Breast epithelium (tissue), 3 donors: ENCODE data around the gene CT47C1.

Source experiments
- POLR2A ChIP-seq: fragments of 450-650 bp; IDR thresholded peaks from one replicate; pipeline ENCODE4 v1.6.1; 2016; ENCODE audit warnings: antibody characterized with exemption, mild to moderate bottlenecking, moderate library complexity
- TF ChIP-seq, protein P1 (sequence below), 3 donors: fragments of 450-650 bp; IDR thresholded peaks; one replicate each; pipeline ENCODE4 v1.5.1; 2016 to 2017; ENCODE audit warnings: antibody characterized with exemption in 3 of 3, mild to moderate bottlenecking in 3 of 3, moderate library complexity in 3 of 3

DNA sequence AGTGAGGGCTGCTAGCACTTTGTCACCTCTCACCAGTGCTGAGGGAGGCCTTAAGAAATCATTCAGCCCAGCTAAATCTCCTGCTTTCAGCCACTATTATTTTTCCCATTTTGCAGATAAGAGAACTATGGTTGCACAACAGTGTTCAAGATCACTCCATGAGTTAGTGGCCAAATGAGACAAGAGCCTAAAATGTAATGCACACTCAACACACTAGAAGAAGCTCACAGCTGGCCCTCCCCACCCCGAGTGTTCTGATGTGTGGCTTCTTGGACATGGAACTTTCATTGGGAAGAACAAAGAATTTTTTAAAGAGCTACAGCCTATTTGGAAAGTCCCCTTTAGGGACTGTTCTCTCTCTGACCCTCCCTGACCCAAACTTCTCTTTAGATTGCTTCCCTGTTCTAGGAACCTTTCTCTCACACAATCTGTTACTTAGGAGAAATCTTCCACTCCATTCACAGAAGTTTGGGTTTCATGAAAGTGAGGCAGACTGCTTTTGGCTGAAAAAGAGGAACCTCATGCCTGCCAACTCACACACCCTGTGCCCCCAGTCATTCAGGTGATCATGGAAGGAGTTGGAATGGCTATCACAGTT, 44.0 kb upstream of the CT47C1 start:
- TF ChIP-seq, protein P1, sequence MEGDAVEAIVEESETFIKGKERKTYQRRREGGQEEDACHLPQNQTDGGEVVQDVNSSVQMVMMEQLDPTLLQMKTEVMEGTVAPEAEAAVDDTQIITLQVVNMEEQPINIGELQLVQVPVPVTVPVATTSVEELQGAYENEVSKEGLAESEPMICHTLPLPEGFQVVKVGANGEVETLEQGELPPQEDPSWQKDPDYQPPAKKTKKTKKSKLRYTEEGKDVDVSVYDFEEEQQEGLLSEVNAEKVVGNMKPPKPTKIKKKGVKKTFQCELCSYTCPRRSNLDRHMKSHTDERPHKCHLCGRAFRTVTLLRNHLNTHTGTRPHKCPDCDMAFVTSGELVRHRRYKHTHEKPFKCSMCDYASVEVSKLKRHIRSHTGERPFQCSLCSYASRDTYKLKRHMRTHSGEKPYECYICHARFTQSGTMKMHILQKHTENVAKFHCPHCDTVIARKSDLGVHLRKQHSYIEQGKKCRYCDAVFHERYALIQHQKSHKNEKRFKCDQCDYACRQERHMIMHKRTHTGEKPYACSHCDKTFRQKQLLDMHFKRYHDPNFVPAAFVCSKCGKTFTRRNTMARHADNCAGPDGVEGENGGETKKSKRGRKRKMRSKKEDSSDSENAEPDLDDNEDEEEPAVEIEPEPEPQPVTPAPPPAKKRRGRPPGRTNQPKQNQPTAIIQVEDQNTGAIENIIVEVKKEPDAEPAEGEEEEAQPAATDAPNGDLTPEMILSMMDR (IDR thresholded peaks at IDR 0.05), result no peak
- TF ChIP-seq POLR2A, result no peak
